ENCODE results near the gene RIPOR2. TPM values are rescaled to one million over a fixed set of nuclear protein-coding genes. Genes with fewer than 3 reads are reported as not detected.
A peak's percentile ranks its signal among the peaks of the same experiment; 100 is the strongest.

Gene RIPOR2
- total and polyA plus RNA-seq, 4 donors: 1.6 to 10.9 (median 3.7) TPM

DNA sequence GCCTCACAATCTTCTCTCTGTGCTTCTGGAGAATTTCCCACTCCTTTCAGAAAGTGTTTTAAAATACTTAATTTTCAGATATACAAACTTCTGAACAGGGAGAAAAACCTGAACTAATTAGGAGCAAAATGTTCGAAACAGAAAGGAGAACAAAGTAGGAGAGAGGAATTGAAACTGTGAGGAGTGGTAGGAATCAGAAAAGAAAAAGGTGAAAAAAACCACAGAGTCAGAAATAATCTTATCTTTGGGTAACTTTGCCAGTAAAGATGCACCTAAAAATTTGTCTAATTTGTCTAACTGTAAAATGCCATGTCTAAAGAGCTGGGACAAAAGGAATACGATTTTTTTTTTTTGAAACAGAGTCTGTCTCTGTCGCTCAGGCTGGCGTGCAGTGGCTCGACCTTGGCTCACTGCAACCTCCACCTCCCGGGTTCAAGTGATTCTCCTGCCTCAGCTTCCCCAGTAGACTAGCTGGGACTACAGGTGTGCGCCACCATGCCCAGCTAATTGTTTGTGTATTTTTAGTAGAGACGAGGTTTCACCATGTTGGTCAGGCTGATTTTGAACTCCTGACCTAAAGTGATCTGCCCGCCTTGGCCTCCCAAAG is 4.7 kb upstream of the RIPOR2 start:
- peaks cover 0 to 5% (median 3%) of the 10 kb centered on the region in 4 donors for H3K9me3 ChIP-seq (ENCODE audit: control insufficient read depth in 4 of 4, low read length in 3 of 4)
- H3K36me3 ChIP-seq (ENCODE audit: control insufficient read depth in 4 of 4, insufficient read depth in 3 of 4, low read depth in 1 of 4, low read length in 3 of 4): no peaks in the 10 kb centered on the region
- TF ChIP-seq, protein P1, sequence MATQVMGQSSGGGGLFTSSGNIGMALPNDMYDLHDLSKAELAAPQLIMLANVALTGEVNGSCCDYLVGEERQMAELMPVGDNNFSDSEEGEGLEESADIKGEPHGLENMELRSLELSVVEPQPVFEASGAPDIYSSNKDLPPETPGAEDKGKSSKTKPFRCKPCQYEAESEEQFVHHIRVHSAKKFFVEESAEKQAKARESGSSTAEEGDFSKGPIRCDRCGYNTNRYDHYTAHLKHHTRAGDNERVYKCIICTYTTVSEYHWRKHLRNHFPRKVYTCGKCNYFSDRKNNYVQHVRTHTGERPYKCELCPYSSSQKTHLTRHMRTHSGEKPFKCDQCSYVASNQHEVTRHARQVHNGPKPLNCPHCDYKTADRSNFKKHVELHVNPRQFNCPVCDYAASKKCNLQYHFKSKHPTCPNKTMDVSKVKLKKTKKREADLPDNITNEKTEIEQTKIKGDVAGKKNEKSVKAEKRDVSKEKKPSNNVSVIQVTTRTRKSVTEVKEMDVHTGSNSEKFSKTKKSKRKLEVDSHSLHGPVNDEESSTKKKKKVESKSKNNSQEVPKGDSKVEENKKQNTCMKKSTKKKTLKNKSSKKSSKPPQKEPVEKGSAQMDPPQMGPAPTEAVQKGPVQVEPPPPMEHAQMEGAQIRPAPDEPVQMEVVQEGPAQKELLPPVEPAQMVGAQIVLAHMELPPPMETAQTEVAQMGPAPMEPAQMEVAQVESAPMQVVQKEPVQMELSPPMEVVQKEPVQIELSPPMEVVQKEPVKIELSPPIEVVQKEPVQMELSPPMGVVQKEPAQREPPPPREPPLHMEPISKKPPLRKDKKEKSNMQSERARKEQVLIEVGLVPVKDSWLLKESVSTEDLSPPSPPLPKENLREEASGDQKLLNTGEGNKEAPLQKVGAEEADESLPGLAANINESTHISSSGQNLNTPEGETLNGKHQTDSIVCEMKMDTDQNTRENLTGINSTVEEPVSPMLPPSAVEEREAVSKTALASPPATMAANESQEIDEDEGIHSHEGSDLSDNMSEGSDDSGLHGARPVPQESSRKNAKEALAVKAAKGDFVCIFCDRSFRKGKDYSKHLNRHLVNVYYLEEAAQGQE (IDR thresholded peaks at IDR 0.05): no peak
- TF ChIP-seq NR2F2 (IDR thresholded peaks at IDR 0.05) (no peak), HNF4A (conservative IDR thresholded peaks at IDR 0.05) (no peak), SP1 (IDR thresholded peaks at IDR 0.05) (no peak), TAF1 (conservative IDR thresholded peaks at IDR 0.05) (no peak), GABPA (IDR thresholded peaks at IDR 0.05 in 1 of 2, conservative IDR thresholded peaks at IDR 0.05 in 1 of 2) (no peak), EGR1 (IDR thresholded peaks at IDR 0.05; ENCODE audit: low read depth in 2 of 2) (no peak)
- H3K4me3 ChIP-seq (ENCODE audit: low read depth in 1 of 3, low read length in 3 of 3): no peak overlapping the region
- peaks cover 0 to 3% (median 1%) of the 10 kb centered on the region in 4 donors for H3K27me3 ChIP-seq (ENCODE audit: control insufficient read depth in 4 of 4, insufficient read depth in 4 of 4, low read length in 3 of 4)
- no peak overlapping the region for H3K9ac ChIP-seq (ENCODE audit: low read depth in 1 of 2, low read length in 2 of 2)
- no peak for DNase-seq (ENCODE audit: low spot score)
- no peaks in the 10 kb centered on the region for H3K4me1 ChIP-seq (ENCODE audit: control insufficient read depth in 4 of 4, insufficient read depth in 4 of 4, low read length in 3 of 4)
- WGBS: 79% methylated on average over 9 of the region's 9 CpGs
- H3K27ac ChIP-seq (ENCODE audit: low read depth in 1 of 2, low read length in 2 of 2): no peak overlapping the region

DNA sequence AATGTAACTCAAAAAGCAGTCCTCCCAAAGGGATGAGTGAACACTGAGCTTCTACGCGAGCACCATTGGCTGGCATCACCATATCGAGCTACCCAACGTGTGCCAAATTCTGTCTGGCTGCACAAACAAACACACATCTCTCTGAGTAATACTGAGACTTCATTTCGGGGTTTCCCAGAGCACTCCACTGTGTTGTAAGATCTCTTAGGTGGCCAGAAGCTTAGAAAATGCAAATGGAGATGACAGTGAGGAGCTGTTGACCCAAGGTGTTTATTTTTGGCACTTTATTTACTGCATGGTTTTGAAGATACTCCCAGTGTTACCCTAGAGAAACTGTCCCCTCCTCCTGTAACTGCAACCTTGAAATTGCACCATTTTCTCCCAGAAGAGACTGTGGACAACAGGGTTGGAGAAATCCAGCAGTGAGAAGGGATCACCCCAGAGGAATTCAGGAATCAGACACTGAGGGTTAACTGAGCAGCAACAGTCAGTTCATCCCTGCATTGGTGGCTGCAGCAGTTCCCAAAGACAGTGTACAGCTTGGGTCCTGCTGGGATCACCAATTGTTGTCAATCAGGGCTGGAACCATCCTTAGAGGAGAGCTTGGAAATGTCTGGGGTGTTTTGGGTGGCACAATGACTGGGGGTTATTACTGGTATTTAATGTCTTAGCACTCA is 1.0 kb upstream of the RIPOR2 start:
- Histone ChIP-seq H3K27me3 (ENCODE audit: control insufficient read depth in 4 of 4, insufficient read depth in 4 of 4, low read length in 3 of 4) (peaks cover 0 to 3% (median 3%) of the 10 kb centered on the region in 4 donors), H3K36me3 (ENCODE audit: control insufficient read depth in 4 of 4, insufficient read depth in 3 of 4, low read depth in 1 of 4, low read length in 3 of 4) (no peaks in the 10 kb centered on the region), H3K4me3 (ENCODE audit: low read depth in 1 of 3, low read length in 3 of 3) (no peak overlapping the region), H3K9ac (ENCODE audit: low read depth in 1 of 2, low read length in 2 of 2) (no peak overlapping the region), H3K4me1 (ENCODE audit: control insufficient read depth in 4 of 4, insufficient read depth in 4 of 4, low read length in 3 of 4) (no peaks in the 10 kb centered on the region), H3K9me3 (ENCODE audit: control insufficient read depth in 4 of 4, low read length in 3 of 4) (no peaks in the 10 kb centered on the region), H3K27ac (ENCODE audit: low read depth in 1 of 2, low read length in 2 of 2) (no peak overlapping the region)
- WGBS: 78% methylated on average over 5 of the region's 5 CpGs
- TF ChIP-seq HNF4G (IDR thresholded peaks at IDR 0.05) (no peak), FOXA2 (IDR thresholded peaks at IDR 0.05) (no peak), RXRA (IDR thresholded peaks at IDR 0.05) (no peak)
- TF ChIP-seq, protein P2, sequence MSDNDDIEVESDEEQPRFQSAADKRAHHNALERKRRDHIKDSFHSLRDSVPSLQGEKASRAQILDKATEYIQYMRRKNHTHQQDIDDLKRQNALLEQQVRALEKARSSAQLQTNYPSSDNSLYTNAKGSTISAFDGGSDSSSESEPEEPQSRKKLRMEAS (IDR thresholded peaks at IDR 0.05): no peak
- TF ChIP-seq, protein P3, sequence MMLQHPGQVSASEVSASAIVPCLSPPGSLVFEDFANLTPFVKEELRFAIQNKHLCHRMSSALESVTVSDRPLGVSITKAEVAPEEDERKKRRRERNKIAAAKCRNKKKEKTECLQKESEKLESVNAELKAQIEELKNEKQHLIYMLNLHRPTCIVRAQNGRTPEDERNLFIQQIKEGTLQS (IDR thresholded peaks at IDR 0.05): no peak
- DNase-seq (ENCODE audit: low spot score): no peak

DNA sequence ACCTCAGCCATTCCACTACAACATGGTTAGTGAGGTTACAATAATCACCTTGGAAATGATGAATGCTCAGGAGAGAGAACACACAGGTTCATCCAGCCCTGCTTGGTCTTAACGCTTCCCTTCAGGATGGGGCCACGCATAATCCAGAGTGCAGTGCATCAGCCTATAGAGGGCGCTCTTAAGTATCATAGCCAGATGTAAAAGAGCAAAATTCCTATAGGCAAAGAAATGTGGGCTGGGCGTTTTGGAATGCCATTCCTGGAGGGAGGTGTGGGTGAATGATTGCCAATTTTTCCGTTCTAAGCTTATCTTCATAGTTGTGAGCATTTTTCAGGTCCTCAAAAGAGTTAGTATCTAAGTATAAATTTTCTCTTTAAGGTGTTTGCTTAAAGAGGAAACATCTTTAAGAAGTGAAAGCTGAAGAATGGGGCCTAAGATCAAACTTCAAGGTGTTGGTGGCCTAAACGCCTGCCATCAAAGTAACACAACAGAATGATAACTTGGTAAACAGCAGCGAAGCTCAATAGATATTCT is 1.8 kb downstream of the RIPOR2 start:
- no peak for DNase-seq (ENCODE audit: low spot score)
- H3K27me3 ChIP-seq (ENCODE audit: control insufficient read depth in 4 of 4, insufficient read depth in 4 of 4, low read length in 3 of 4): peaks cover 0 to 3% (median 3%) of the 10 kb centered on the region in 4 donors
- WGBS: 45% methylated on average over 7 of the region's 7 CpGs
- no peak overlapping the region for H3K27ac ChIP-seq (ENCODE audit: low read depth in 1 of 2, low read length in 2 of 2)
- H3K9ac ChIP-seq (ENCODE audit: low read depth in 1 of 2, low read length in 2 of 2): no peak overlapping the region
- no peaks in the 10 kb centered on the region for H3K36me3 ChIP-seq (ENCODE audit: control insufficient read depth in 4 of 4, insufficient read depth in 3 of 4, low read depth in 1 of 4, low read length in 3 of 4)
- H3K4me3 ChIP-seq (ENCODE audit: low read depth in 1 of 3, low read length in 3 of 3): no peak overlapping the region
- H3K9me3 ChIP-seq (ENCODE audit: control insufficient read depth in 4 of 4, low read length in 3 of 4): no peaks in the 10 kb centered on the region
- no peaks in the 10 kb centered on the region for H3K4me1 ChIP-seq (ENCODE audit: control insufficient read depth in 4 of 4, insufficient read depth in 4 of 4, low read length in 3 of 4)
- peak; percentile 43 to 66 for TF ChIP-seq RAD21 (IDR thresholded peaks at IDR 0.05)
- TF ChIP-seq, protein P4, sequence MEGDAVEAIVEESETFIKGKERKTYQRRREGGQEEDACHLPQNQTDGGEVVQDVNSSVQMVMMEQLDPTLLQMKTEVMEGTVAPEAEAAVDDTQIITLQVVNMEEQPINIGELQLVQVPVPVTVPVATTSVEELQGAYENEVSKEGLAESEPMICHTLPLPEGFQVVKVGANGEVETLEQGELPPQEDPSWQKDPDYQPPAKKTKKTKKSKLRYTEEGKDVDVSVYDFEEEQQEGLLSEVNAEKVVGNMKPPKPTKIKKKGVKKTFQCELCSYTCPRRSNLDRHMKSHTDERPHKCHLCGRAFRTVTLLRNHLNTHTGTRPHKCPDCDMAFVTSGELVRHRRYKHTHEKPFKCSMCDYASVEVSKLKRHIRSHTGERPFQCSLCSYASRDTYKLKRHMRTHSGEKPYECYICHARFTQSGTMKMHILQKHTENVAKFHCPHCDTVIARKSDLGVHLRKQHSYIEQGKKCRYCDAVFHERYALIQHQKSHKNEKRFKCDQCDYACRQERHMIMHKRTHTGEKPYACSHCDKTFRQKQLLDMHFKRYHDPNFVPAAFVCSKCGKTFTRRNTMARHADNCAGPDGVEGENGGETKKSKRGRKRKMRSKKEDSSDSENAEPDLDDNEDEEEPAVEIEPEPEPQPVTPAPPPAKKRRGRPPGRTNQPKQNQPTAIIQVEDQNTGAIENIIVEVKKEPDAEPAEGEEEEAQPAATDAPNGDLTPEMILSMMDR (IDR thresholded peaks at IDR 0.05; ENCODE audit: low read depth, low read length, missing input control): peak; percentile 39
- TF ChIP-seq, protein P3 (IDR thresholded peaks at IDR 0.05): no peak
- no peak for TF ChIP-seq EGR1 (IDR thresholded peaks at IDR 0.05; ENCODE audit: low read depth in 2 of 2)
- TF ChIP-seq, protein P1 (IDR thresholded peaks at IDR 0.05): no peak
- no peak for TF ChIP-seq RXRA (IDR thresholded peaks at IDR 0.05)

Data from liver (tissue), 9 donors.